Measurements from ENCODE around the gene FDX1. TPM values are rescaled to one million over a fixed set of nuclear protein-coding genes. Genes with fewer than 3 reads are reported as not detected.

Gene FDX1
- total RNA-seq, 1 experiment from 2014 or later, result 30.4 TPM

DNA sequence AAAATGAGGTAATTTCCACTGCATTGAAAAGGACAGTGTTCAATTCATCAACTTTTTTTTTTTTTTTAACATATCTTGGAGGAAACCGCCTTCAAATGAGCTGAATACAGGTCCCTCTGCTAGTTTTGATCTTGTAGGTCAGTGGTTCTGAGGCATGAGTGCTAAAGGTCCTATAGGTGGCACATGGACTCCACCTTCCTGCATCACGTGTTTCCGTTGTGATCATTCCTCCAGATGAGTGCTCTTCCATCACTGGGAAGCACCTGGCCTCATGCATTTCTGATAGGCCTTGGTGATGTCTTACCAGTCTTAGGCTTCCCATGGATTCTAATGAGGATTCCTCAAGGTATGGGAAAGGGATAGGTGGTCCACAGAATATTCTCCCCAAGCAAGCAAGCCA is 37.8 kb downstream of the FDX1 start:
- H3K9me2 ChIP-seq (replicated peaks; ENCODE audit: insufficient read depth, low read length), result no peaks in the 10 kb centered on the region
- H3K4me3 ChIP-seq (ENCODE audit: low read length), result no peak overlapping the region
- no peaks in the 10 kb centered on the region for H3K79me2 ChIP-seq (ENCODE audit: low read length)
- H3K4me1 ChIP-seq (ENCODE audit: low read length), result no peaks in the 10 kb centered on the region
- no peak overlapping the region for H2AFZ ChIP-seq (ENCODE audit: low read length)
- no peaks in the 10 kb centered on the region for H3K9me3 ChIP-seq (ENCODE audit: low read length)
- no peak overlapping the region for H3K9ac ChIP-seq (ENCODE audit: low read length)
- H3K4me2 ChIP-seq (ENCODE audit: low read depth, low read length, poor library complexity, severe bottlenecking), result no peak overlapping the region
- no peak overlapping the region for H3K27ac ChIP-seq (ENCODE audit: low read length)
- no peak for DNase-seq
- H4K20me1 ChIP-seq (ENCODE audit: insufficient read depth, low read depth, low read length), result no peaks in the 10 kb centered on the region
- H3K36me3 ChIP-seq (ENCODE audit: insufficient read depth, low read length), result no peaks in the 10 kb centered on the region
- no peaks in the 10 kb centered on the region for H3K27me3 ChIP-seq (ENCODE audit: low read length)

DNA sequence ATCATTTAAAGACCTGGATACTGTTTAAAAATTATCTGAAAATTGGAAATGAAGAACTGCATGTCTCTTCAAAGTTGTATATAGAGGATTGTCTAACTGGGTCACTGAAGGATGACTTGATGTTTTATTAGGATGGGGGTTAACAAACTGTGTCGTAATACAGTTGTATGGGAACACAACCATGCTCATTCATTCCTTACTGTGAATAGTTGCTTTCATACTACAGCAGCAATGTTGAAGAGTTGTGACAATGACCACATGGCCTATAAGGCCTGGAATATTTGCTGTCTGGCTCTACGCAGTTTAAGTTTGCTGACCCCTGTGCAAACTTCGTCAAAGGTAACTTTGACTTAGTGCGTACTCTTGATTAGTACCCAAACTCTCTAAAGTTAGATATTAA is 38.4 kb downstream of the FDX1 start:
- no peak overlapping the region for H3K27ac ChIP-seq (ENCODE audit: low read length)
- H3K27me3 ChIP-seq (ENCODE audit: low read length), result no peaks in the 10 kb centered on the region
- H3K4me2 ChIP-seq (ENCODE audit: low read depth, low read length, poor library complexity, severe bottlenecking), result no peak overlapping the region
- no peak overlapping the region for H2AFZ ChIP-seq (ENCODE audit: low read length)
- H3K4me3 ChIP-seq (ENCODE audit: low read length), result no peak overlapping the region
- no peaks in the 10 kb centered on the region for H4K20me1 ChIP-seq (ENCODE audit: insufficient read depth, low read depth, low read length)
- no peaks in the 10 kb centered on the region for H3K4me1 ChIP-seq (ENCODE audit: low read length)
- no peaks in the 10 kb centered on the region for H3K79me2 ChIP-seq (ENCODE audit: low read length)
- H3K9me3 ChIP-seq (ENCODE audit: low read length), result no peaks in the 10 kb centered on the region
- no peak for DNase-seq
- no peaks in the 10 kb centered on the region for H3K36me3 ChIP-seq (ENCODE audit: insufficient read depth, low read length)
- no peak overlapping the region for H3K9ac ChIP-seq (ENCODE audit: low read length)
- H3K9me2 ChIP-seq (replicated peaks; ENCODE audit: insufficient read depth, low read length), result no peaks in the 10 kb centered on the region

DNA sequence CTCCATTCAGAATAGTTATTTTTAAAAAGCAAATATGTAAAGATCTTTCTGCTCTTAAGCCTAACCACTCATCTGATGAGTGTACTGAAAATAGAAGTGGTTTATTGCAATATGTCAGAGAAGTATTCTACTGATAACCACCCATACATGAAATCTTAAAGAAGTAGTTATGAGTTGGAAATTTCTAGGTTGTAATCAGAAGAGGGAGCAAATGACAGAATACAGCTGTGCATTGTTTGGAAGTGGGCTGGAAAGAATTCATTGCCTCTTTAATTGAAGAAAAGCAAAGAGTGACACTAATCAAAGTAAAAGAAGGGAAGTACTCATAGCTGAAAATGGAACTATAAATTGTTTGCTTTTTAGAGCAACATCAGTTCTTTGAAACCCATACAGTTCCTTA is 39.4 kb downstream of the FDX1 start:
- Histone ChIP-seq H3K27ac (ENCODE audit: low read length) (no peak overlapping the region), H3K9me2 (replicated peaks; ENCODE audit: insufficient read depth, low read length) (no peaks in the 10 kb centered on the region), H3K4me3 (ENCODE audit: low read length) (no peak overlapping the region), H2AFZ (ENCODE audit: low read length) (no peak overlapping the region), H3K79me2 (ENCODE audit: low read length) (no peaks in the 10 kb centered on the region), H4K20me1 (ENCODE audit: insufficient read depth, low read depth, low read length) (peaks cover 4% of the 10 kb centered on the region; the same call in 1 of the 2 replicates), H3K9ac (ENCODE audit: low read length) (no peak overlapping the region), H3K9me3 (ENCODE audit: low read length) (no peaks in the 10 kb centered on the region), H3K27me3 (ENCODE audit: low read length) (no peaks in the 10 kb centered on the region), H3K36me3 (ENCODE audit: insufficient read depth, low read length) (no peaks in the 10 kb centered on the region), H3K4me1 (ENCODE audit: low read length) (no peaks in the 10 kb centered on the region), H3K4me2 (ENCODE audit: low read depth, low read length, poor library complexity, severe bottlenecking) (no peak overlapping the region)
- no peak for DNase-seq

DNA sequence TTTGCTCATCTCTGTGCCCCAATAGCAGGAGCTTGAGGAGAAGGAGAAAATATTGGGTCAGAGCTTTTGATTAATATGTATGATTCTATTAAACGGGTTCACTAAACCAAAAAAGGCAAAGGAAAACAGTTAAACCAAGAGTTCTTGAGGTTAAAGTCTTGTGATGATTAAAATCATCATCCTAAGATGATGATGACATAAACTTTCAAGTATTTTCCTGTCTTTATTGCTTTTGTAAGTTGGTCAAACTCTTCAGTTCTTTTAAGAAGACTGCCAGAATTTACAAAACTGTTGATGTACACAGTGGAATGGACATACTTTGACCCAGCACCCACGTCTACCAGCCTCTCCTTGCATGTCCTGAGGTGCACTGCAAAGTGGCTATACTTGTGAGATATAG is 41.0 kb downstream of the FDX1 start:
- Histone ChIP-seq H3K9me2 (replicated peaks; ENCODE audit: insufficient read depth, low read length) (no peaks in the 10 kb centered on the region), H3K4me2 (ENCODE audit: low read depth, low read length, poor library complexity, severe bottlenecking) (no peak overlapping the region), H4K20me1 (ENCODE audit: insufficient read depth, low read depth, low read length) (peaks cover 4% of the 10 kb centered on the region; the same call in 1 of the 2 replicates), H3K36me3 (ENCODE audit: insufficient read depth, low read length) (no peaks in the 10 kb centered on the region), H3K9ac (ENCODE audit: low read length) (no peak overlapping the region), H3K27me3 (ENCODE audit: low read length) (no peaks in the 10 kb centered on the region), H3K4me3 (ENCODE audit: low read length) (no peak overlapping the region), H2AFZ (ENCODE audit: low read length) (no peak overlapping the region), H3K79me2 (ENCODE audit: low read length) (no peaks in the 10 kb centered on the region), H3K4me1 (ENCODE audit: low read length) (no peaks in the 10 kb centered on the region), H3K27ac (ENCODE audit: low read length) (no peak overlapping the region), H3K9me3 (ENCODE audit: low read length) (no peaks in the 10 kb centered on the region)
- no peak for DNase-seq

DNA sequence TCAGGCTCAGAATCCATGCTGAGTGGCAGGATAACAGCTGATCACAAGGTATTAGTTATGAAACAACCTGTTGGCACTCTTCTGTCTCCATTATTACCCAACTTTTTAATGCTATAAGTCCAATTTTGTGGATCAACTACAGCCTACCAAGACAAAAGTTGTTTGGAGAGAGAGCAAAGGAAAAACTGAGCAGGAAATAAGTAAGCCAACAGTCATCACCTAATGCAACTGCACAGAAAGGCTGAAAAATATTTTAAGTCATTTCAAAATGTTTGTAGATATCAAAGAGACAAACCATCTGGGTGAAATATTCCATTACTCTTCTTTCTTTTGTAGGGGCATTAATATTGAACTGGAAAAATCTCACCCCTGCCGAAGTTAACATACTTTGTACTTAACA is 41.6 kb downstream of the FDX1 start:
- Histone ChIP-seq H3K4me3 (ENCODE audit: low read length) (no peak overlapping the region), H3K4me2 (ENCODE audit: low read depth, low read length, poor library complexity, severe bottlenecking) (no peak overlapping the region), H2AFZ (ENCODE audit: low read length) (no peak overlapping the region), H3K27ac (ENCODE audit: low read length) (no peak overlapping the region), H3K36me3 (ENCODE audit: insufficient read depth, low read length) (no peaks in the 10 kb centered on the region), H3K9me2 (replicated peaks; ENCODE audit: insufficient read depth, low read length) (no peaks in the 10 kb centered on the region), H3K27me3 (ENCODE audit: low read length) (no peaks in the 10 kb centered on the region), H4K20me1 (ENCODE audit: insufficient read depth, low read depth, low read length) (peaks cover 4% of the 10 kb centered on the region; the same call in 1 of the 2 replicates), H3K9ac (ENCODE audit: low read length) (no peak overlapping the region), H3K9me3 (ENCODE audit: low read length) (no peaks in the 10 kb centered on the region), H3K4me1 (ENCODE audit: low read length) (no peaks in the 10 kb centered on the region), H3K79me2 (ENCODE audit: low read length) (no peaks in the 10 kb centered on the region)
- no peak for DNase-seq

DNA sequence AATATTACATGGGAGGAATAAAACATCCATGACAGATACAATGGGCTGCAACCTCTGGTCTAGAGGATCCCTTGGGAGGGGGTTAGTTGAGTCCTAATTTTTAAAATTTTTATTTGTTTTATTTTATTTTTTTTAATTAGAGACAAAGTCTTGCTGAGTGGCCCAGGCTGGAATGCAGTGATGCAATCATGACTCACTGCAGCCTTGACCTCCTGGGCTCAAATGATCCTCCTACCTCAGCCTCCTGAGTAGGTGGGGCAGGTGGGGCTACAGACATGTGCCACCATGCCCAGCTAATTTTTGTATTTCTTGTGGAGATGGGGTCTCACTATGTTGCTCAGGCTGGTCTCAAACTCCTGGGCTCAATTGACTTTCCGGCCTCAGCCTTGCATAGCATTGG is 43.1 kb downstream of the FDX1 start:
- H3K4me1 ChIP-seq (ENCODE audit: low read length), result no peaks in the 10 kb centered on the region
- H3K9me3 ChIP-seq (ENCODE audit: low read length), result no peaks in the 10 kb centered on the region
- H3K4me2 ChIP-seq (ENCODE audit: low read depth, low read length, poor library complexity, severe bottlenecking), result no peak overlapping the region
- no peaks in the 10 kb centered on the region for H3K36me3 ChIP-seq (ENCODE audit: insufficient read depth, low read length)
- peaks cover 4% of the 10 kb centered on the region; the same call in 1 of the 2 replicates for H4K20me1 ChIP-seq (ENCODE audit: insufficient read depth, low read depth, low read length)
- H3K9ac ChIP-seq (ENCODE audit: low read length), result no peak overlapping the region
- H3K27me3 ChIP-seq (ENCODE audit: low read length), result no peaks in the 10 kb centered on the region
- H3K27ac ChIP-seq (ENCODE audit: low read length), result no peak overlapping the region
- no peaks in the 10 kb centered on the region for H3K79me2 ChIP-seq (ENCODE audit: low read length)
- no peaks in the 10 kb centered on the region for H3K9me2 ChIP-seq (replicated peaks; ENCODE audit: insufficient read depth, low read length)
- no peak for DNase-seq
- H2AFZ ChIP-seq (ENCODE audit: low read length), result no peak overlapping the region
- H3K4me3 ChIP-seq (ENCODE audit: low read length), result no peak overlapping the region

DNA sequence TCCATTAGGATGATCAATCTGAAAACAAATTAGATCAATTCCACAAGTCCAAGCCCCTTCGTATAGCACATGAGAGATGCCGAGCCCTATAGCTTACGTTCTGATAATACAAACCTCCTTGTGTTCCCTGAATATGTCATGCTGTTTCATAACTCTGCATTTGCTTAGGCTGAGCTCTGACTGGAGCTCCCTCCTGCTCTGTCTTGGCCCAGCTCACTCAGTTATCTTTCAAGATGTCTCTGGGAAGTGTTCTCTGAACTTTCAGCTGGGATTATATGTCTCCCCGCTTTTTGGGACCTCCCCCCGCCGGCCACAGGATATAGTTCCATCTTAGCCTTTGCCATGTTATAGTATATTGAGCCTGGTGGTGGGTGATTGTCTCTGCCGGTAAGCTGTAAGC is 44.0 kb downstream of the FDX1 start:
- Histone ChIP-seq H3K79me2 (ENCODE audit: low read length) (no peaks in the 10 kb centered on the region), H3K27ac (ENCODE audit: low read length) (no peak overlapping the region), H4K20me1 (ENCODE audit: insufficient read depth, low read depth, low read length) (peaks cover 4% of the 10 kb centered on the region; the same call in 1 of the 2 replicates), H3K36me3 (ENCODE audit: insufficient read depth, low read length) (no peaks in the 10 kb centered on the region), H3K27me3 (ENCODE audit: low read length) (no peaks in the 10 kb centered on the region), H2AFZ (ENCODE audit: low read length) (no peak overlapping the region), H3K9me3 (ENCODE audit: low read length) (no peaks in the 10 kb centered on the region), H3K4me1 (ENCODE audit: low read length) (no peaks in the 10 kb centered on the region), H3K9ac (ENCODE audit: low read length) (no peak overlapping the region), H3K4me2 (ENCODE audit: low read depth, low read length, poor library complexity, severe bottlenecking) (no peak overlapping the region), H3K9me2 (replicated peaks; ENCODE audit: insufficient read depth, low read length) (no peaks in the 10 kb centered on the region), H3K4me3 (ENCODE audit: low read length) (no peak overlapping the region)
- no peak for DNase-seq

DNA sequence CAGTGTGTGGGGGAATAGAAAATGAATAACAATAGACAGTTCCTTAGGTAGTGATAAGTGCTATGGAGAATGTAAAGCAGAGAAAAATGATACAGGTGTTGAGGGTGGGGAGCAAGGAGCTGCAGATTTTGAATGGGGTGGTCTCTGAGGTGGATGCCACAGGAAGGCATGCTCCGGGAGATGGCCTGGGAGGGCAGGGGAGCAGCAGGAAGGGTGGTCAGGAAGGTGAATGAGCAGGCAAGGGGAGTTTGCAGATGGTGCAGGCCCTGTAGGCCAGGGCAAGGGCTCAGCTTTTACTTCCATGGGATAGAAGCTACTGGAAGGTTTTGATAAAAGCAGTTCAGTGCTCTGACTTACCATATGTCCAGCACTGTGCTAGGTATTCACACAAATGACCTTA is 44.8 kb downstream of the FDX1 start:
- H3K36me3 ChIP-seq (ENCODE audit: insufficient read depth, low read length), result no peaks in the 10 kb centered on the region
- no peak for DNase-seq
- no peaks in the 10 kb centered on the region for H3K4me1 ChIP-seq (ENCODE audit: low read length)
- H3K9ac ChIP-seq (ENCODE audit: low read length), result no peak overlapping the region
- H2AFZ ChIP-seq (ENCODE audit: low read length), result no peak overlapping the region
- no peak overlapping the region for H3K27ac ChIP-seq (ENCODE audit: low read length)
- H3K79me2 ChIP-seq (ENCODE audit: low read length), result no peaks in the 10 kb centered on the region
- H3K4me2 ChIP-seq (ENCODE audit: low read depth, low read length, poor library complexity, severe bottlenecking), result no peak overlapping the region
- peaks cover 4% of the 10 kb centered on the region; the same call in 1 of the 2 replicates for H4K20me1 ChIP-seq (ENCODE audit: insufficient read depth, low read depth, low read length)
- no peaks in the 10 kb centered on the region for H3K27me3 ChIP-seq (ENCODE audit: low read length)
- no peak overlapping the region for H3K4me3 ChIP-seq (ENCODE audit: low read length)
- no peaks in the 10 kb centered on the region for H3K9me3 ChIP-seq (ENCODE audit: low read length)
- no peaks in the 10 kb centered on the region for H3K9me2 ChIP-seq (replicated peaks; ENCODE audit: insufficient read depth, low read length)

DNA sequence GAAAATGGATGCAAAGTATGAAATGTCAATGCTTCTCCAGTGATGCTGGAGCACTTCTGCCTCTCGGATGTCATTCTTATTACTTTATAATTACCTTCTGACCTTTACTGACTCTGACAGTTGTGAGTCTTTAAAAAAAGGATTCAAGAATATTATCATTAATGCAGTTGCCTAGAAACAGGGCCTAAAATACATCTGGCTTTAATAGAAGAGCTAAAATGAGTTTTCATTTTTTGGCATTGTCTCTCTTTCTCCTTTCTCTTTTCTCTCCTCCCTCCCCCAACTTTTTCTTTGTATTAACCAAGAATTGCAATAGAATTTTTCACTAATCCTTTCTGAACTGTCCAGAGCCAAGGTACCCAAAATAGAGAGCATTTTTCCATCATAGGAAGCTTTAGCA is 45.9 kb downstream of the FDX1 start:
- no peaks in the 10 kb centered on the region for H3K4me1 ChIP-seq (ENCODE audit: low read length)
- H3K79me2 ChIP-seq (ENCODE audit: low read length), result no peaks in the 10 kb centered on the region
- H3K9me3 ChIP-seq (ENCODE audit: low read length), result no peaks in the 10 kb centered on the region
- H3K4me2 ChIP-seq (ENCODE audit: low read depth, low read length, poor library complexity, severe bottlenecking), result no peak overlapping the region
- no peak for DNase-seq
- H3K9ac ChIP-seq (ENCODE audit: low read length), result no peak overlapping the region
- no peak overlapping the region for H3K4me3 ChIP-seq (ENCODE audit: low read length)
- no peak overlapping the region for H3K27ac ChIP-seq (ENCODE audit: low read length)
- H3K9me2 ChIP-seq (replicated peaks; ENCODE audit: insufficient read depth, low read length), result no peaks in the 10 kb centered on the region
- H2AFZ ChIP-seq (ENCODE audit: low read length), result no peak overlapping the region
- H3K27me3 ChIP-seq (ENCODE audit: low read length), result no peaks in the 10 kb centered on the region
- no peaks in the 10 kb centered on the region for H3K36me3 ChIP-seq (ENCODE audit: insufficient read depth, low read length)
- H4K20me1 ChIP-seq (ENCODE audit: insufficient read depth, low read depth, low read length), result peaks cover 4% of the 10 kb centered on the region; the same call in 1 of the 2 replicates

All from Karpas-422 (cell line).